NK-92 (cell line): ENCODE measurements around the gene COL6A3.

Experiments
- DNase-seq: peaks from one replicate; lab custom pipeline; 2025; ENCODE audit not compliant: unreplicated experiment; lab: John Stamatoyannopoulos, UW

COL6A3 gene, protein sequence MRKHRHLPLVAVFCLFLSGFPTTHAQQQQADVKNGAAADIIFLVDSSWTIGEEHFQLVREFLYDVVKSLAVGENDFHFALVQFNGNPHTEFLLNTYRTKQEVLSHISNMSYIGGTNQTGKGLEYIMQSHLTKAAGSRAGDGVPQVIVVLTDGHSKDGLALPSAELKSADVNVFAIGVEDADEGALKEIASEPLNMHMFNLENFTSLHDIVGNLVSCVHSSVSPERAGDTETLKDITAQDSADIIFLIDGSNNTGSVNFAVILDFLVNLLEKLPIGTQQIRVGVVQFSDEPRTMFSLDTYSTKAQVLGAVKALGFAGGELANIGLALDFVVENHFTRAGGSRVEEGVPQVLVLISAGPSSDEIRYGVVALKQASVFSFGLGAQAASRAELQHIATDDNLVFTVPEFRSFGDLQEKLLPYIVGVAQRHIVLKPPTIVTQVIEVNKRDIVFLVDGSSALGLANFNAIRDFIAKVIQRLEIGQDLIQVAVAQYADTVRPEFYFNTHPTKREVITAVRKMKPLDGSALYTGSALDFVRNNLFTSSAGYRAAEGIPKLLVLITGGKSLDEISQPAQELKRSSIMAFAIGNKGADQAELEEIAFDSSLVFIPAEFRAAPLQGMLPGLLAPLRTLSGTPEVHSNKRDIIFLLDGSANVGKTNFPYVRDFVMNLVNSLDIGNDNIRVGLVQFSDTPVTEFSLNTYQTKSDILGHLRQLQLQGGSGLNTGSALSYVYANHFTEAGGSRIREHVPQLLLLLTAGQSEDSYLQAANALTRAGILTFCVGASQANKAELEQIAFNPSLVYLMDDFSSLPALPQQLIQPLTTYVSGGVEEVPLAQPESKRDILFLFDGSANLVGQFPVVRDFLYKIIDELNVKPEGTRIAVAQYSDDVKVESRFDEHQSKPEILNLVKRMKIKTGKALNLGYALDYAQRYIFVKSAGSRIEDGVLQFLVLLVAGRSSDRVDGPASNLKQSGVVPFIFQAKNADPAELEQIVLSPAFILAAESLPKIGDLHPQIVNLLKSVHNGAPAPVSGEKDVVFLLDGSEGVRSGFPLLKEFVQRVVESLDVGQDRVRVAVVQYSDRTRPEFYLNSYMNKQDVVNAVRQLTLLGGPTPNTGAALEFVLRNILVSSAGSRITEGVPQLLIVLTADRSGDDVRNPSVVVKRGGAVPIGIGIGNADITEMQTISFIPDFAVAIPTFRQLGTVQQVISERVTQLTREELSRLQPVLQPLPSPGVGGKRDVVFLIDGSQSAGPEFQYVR (N-terminal part only)

GRCh38 chr2:237413777-237414661 is at the start of gene COL6A3:
Gene COL6A3 (minus strand): TSS chr2:237414164. CDS start chr2:237396817, 17,347 bp downstream.
- DNase-seq, result no peak

DNA sequence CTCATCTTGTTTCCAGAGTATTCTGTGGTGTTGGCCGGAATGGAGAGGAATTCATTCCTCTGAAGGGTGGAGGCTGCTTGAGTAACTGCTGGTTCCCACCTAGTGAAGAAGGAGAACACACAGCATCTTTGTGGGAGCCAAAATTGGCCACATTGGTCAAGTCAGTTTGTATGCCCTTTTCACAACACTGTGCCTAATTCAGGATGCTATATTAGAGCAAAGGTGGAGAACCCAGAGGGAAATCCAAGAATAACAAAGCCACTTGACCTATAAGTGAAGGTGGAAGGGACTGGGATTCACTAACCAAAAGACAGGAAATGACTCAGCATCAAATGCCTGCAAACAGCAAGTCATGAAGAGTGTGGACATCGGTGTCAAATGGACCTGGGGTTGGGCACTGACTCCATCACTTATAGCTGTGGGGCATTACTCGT is 45.8 kb upstream of the COL6A3 start:
- no peak for DNase-seq

- DNase-seq, result no peak
These were observed 45.3 kb upstream of the COL6A3 start for GRCh38 chr2:237459226-237459625.

- DNase-seq, result no peak
These were observed 44.6 kb upstream of the COL6A3 start for GRCh38 chr2:237458519-237458918.

DNA sequence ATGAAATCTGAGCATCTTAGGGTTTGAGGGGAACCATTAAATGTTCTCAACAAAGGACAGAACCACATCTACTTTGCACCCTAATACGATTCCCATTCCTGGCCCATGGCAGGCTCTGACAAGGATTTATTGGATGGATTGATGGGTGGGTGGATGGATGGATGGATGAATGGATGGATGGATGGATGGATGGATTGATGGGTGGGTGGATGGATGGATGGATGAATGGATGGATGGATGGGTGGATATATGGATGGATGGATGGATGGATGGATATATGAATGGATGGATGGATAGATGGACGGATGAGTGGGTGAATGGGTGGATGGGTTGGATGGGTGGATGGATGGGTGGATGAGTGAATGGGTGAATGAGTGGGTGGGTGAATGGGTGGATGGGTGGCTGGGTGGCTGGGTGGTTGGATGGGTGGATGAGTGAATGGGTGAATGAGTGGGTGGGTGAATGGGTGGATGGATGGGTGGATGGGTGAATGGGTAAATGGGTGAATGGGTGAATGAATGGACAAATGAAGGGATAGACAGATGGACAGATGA is 43.5 kb upstream of the COL6A3 start:
- DNase-seq, result no peak

GRCh38 chr2:237456200-237456843 is 42.4 kb upstream of the COL6A3 start:
- no peak for DNase-seq

DNA sequence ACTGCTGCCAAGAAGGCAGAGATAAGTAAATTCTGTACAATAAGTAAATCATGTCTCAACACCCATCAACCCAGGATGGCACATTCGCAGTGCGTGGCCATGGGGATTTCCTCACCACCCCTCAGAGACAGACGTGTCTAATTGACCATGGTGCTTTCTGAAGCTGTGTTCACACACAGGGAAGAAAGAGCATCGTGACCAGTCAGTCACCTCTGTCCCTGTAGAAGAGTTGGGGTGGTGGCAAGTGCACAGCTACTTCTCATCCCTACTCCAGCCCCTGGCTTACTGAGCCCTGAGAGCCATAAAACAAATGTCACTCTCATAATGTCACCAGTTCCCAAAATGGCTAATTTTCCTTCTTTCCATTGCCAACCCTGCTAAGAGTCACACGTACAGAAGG is 41.8 kb upstream of the COL6A3 start:
- no peak for DNase-seq

GRCh38 chr2:237453671-237454070 is 39.7 kb upstream of the COL6A3 start:
- no peak for DNase-seq

DNA sequence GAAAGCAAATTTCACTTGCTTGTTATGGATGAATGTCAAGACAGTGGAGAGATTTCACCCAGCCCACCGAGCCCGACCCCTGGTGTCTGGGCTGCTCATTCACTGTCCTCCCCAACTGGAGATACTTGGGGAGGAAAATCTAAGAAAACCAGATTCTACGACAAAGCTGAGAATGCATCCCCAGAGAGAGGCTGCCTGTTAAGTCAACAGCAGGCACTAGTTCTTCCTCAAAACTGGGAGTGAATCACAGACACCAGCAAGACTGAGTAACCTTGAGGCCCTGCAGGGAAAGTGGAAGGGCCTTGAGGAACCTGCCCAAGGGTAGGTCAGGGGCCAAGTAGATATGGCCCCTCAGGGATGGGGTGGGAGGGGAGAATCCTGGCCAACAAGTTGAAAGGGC is 38.9 kb upstream of the COL6A3 start:
- DNase-seq, result no peak

- DNase-seq, result no peak
These were observed 37.9 kb upstream of the COL6A3 start for GRCh38 chr2:237451643-237452469.

- no peak for DNase-seq
These were observed 36.6 kb upstream of the COL6A3 start for GRCh38 chr2:237450583-237450982.

DNA sequence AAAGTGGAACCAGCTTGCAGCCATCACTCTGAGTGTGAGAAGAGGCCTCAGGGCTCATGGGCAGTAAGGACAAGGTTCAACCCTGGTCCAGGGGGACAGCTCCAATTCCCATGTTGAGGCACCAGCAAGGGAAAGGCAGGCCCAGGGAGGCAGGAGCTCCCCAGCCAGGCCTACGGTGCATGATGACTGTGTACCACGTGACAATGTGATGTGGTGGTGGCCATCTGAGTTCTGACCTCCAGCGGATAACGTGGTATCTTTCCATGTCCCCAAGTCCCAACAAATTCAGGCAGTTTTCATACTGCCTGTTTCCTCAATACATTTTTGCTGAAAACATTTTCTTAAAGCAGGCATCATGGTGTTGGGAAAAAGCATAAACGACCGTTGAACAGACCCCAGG is 36.1 kb upstream of the COL6A3 start:
- DNase-seq, result no peak

- DNase-seq, result no peak
These were observed 35.4 kb upstream of the COL6A3 start for GRCh38 chr2:237449193-237449881.

GRCh38 chr2:237448626-237449025 is 34.7 kb upstream of the COL6A3 start:
- DNase-seq, result no peak

DNA sequence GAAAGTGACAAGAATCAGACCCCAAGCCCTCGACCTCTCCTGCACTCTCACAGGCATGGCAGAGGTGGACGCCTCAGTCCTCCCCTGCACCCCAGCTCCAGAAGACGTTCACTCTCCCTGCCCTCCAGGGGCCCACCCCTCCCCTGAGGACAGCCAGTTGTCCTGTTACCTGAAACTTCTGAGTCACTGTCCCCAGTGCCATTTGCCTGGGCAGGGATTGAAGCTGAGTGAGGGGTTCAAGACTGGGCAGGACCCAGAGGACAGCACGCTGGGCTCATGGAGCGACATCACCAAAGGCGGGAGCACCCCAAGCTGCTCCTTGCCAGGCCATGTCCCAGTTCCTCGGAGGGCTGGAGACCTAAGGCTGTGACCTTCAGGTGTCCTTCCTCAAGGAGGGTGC is 34.2 kb upstream of the COL6A3 start:
- DNase-seq, result no peak

DNA sequence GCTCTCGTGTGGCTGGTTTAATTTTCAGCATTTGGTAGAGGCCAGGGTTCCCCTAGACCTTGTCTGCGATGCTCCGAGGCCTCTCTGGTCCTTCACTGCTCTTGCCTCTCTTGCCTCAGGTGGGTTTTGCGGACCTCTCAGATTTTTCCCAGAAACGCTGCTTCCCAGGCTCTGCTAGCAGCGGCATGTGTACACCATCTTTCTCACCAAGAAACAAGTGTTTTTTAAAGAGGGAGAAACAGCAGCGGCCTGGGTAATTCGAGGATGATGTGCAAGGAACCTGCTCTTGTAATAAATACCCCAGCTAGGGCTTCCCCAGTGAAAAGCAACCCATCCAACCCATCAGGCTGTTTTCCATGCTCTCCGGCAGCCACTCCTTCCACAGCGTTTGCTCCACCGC is 33.5 kb upstream of the COL6A3 start:
- DNase-seq, result no peak

- no peak for DNase-seq
These were observed 32.3 kb upstream of the COL6A3 start for GRCh38 chr2:237446338-237446665.
